Measurements from ENCODE around the gene OPN3. TPM values are rescaled to one million over a fixed set of nuclear protein-coding genes. Genes with fewer than 3 reads are reported as not detected.

The OPN3 gene
- total RNA-seq, 1 donor = 14.0 TPM

GRCh38 chr1:241638099-241638682 is 2.0 kb downstream of the OPN3 start:
- H3K4me1 ChIP-seq (ENCODE audit: insufficient read depth, low read length) = peaks cover 35% of the 10 kb centered on the region
- no peak overlapping the region for H3K4me3 ChIP-seq (ENCODE audit: low read length)
- no peaks in the 10 kb centered on the region for H3K27me3 ChIP-seq (ENCODE audit: insufficient read depth, low read length)
- no peaks in the 10 kb centered on the region for H3K9me3 ChIP-seq (ENCODE audit: low read depth, low read length)

DNA sequence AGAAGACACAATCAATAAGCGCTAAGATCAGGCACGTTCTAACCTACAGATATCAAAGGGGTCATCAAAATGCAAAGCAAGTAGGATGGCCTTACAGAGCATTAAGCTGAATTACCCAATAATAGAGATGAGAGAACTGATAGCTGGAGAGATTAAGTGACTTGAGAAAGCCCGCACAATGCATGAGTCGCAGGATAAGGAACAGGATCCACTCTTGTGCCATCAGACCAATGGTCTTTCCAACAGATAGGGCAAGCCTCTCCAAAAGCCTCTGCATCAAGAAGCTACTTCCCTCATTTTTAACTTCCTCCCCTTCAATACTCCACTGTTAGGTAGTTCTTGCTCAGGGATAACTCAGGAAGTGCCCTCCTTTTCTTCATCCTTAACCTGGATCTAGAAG is 2.6 kb downstream of the OPN3 start:
- Histone ChIP-seq H3K27me3 (ENCODE audit: insufficient read depth, low read length) (no peaks in the 10 kb centered on the region), H3K9me3 (ENCODE audit: low read depth, low read length) (no peaks in the 10 kb centered on the region), H3K4me1 (ENCODE audit: insufficient read depth, low read length) (peaks cover 35% of the 10 kb centered on the region), H3K4me3 (ENCODE audit: low read length) (no peak overlapping the region)

- Histone ChIP-seq H3K27me3 (ENCODE audit: insufficient read depth, low read length) (no peaks in the 10 kb centered on the region), H3K9me3 (ENCODE audit: low read depth, low read length) (no peaks in the 10 kb centered on the region), H3K4me3 (ENCODE audit: low read length) (no peak overlapping the region), H3K4me1 (ENCODE audit: insufficient read depth, low read length) (peaks cover 35% of the 10 kb centered on the region)
These were observed 3.1 kb downstream of the OPN3 start for GRCh38 chr1:241637046-241637590.

GRCh38 chr1:241636291-241636690 is 3.9 kb downstream of the OPN3 start:
- Histone ChIP-seq H3K4me3 (ENCODE audit: low read length) (no peak overlapping the region), H3K4me1 (ENCODE audit: insufficient read depth, low read length) (peaks cover 35% of the 10 kb centered on the region), H3K9me3 (ENCODE audit: low read depth, low read length) (no peaks in the 10 kb centered on the region), H3K27me3 (ENCODE audit: insufficient read depth, low read length) (no peaks in the 10 kb centered on the region)

- no peak overlapping the region for H3K4me3 ChIP-seq (ENCODE audit: low read length)
- no peaks in the 10 kb centered on the region for H3K27me3 ChIP-seq (ENCODE audit: insufficient read depth, low read length)
- peaks cover 28% of the 10 kb centered on the region for H3K4me1 ChIP-seq (ENCODE audit: insufficient read depth, low read length)
- no peaks in the 10 kb centered on the region for H3K9me3 ChIP-seq (ENCODE audit: low read depth, low read length)
These were observed 4.5 kb downstream of the OPN3 start for GRCh38 chr1:241635556-241636152.

GRCh38 chr1:241632987-241633386 is 7.2 kb downstream of the OPN3 start:
- Histone ChIP-seq H3K9me3 (ENCODE audit: low read depth, low read length) (no peaks in the 10 kb centered on the region), H3K4me1 (ENCODE audit: insufficient read depth, low read length) (peaks cover 17% of the 10 kb centered on the region), H3K4me3 (ENCODE audit: low read length) (no peak overlapping the region), H3K27me3 (ENCODE audit: insufficient read depth, low read length) (no peaks in the 10 kb centered on the region)

DNA sequence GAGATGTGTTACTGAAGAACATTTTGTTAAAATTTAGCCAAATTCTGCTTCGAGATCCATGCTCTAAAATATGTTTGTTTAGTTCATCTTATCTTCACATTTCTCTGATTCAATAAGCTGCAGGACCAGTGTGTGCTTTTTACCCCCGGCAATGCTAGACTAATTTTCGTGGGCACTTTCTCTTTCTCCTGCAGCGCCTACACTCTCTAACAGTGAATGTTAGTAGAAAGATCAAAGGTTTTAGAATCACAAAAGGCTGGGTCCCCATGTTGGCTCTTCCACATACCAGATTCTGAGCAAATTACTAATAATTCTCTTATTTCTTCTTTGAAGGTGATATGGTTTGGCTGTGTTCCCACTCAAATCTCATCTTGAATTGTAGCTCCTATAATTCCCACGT is 8.5 kb downstream of the OPN3 start:
- Histone ChIP-seq H3K27me3 (ENCODE audit: insufficient read depth, low read length) (no peaks in the 10 kb centered on the region), H3K4me3 (ENCODE audit: low read length) (no peak overlapping the region), H3K9me3 (ENCODE audit: low read depth, low read length) (no peaks in the 10 kb centered on the region), H3K4me1 (ENCODE audit: insufficient read depth, low read length) (peaks cover 8% of the 10 kb centered on the region)

GRCh38 chr1:241630899-241631298 is 9.3 kb downstream of the OPN3 start:
- Histone ChIP-seq H3K27me3 (ENCODE audit: insufficient read depth, low read length) (no peaks in the 10 kb centered on the region), H3K4me1 (ENCODE audit: insufficient read depth, low read length) (peaks cover 8% of the 10 kb centered on the region), H3K4me3 (ENCODE audit: low read length) (no peak overlapping the region), H3K9me3 (ENCODE audit: low read depth, low read length) (no peaks in the 10 kb centered on the region)

DNA sequence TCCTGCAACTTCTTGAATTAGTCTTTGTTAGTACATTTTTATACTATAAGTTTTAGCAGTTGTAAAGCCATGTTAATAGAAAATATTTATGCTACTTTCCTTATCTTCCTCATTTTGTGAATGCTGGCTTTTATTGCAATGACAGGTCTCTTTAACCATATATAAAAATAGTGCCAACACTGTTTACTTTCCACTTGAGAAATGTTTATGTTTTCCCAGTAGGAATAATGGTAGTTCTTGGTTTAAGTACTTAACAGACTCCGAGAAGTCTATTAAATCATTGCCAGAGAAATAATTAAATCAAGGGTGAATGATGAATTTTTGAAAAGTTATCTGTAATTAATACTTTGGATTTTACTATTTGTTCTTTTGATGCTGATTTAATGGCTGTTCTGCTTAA is 9.7 kb downstream of the OPN3 start:
- no peaks in the 10 kb centered on the region for H3K9me3 ChIP-seq (ENCODE audit: low read depth, low read length)
- no peaks in the 10 kb centered on the region for H3K27me3 ChIP-seq (ENCODE audit: insufficient read depth, low read length)
- peaks cover 8% of the 10 kb centered on the region for H3K4me1 ChIP-seq (ENCODE audit: insufficient read depth, low read length)
- H3K4me3 ChIP-seq (ENCODE audit: low read length) = no peak overlapping the region

GRCh38 chr1:241630005-241630404 is 10.2 kb downstream of the OPN3 start:
- H3K9me3 ChIP-seq (ENCODE audit: low read depth, low read length) = no peaks in the 10 kb centered on the region
- H3K4me1 ChIP-seq (ENCODE audit: insufficient read depth, low read length) = peaks cover 8% of the 10 kb centered on the region
- H3K27me3 ChIP-seq (ENCODE audit: insufficient read depth, low read length) = no peaks in the 10 kb centered on the region
- no peak overlapping the region for H3K4me3 ChIP-seq (ENCODE audit: low read length)

- H3K4me3 ChIP-seq (ENCODE audit: low read length) = peak overlapping the region; percentile 4
- H3K9me3 ChIP-seq (ENCODE audit: low read depth, low read length) = no peaks in the 10 kb centered on the region
- H3K4me1 ChIP-seq (ENCODE audit: insufficient read depth, low read length) = peaks cover 8% of the 10 kb centered on the region
- H3K27me3 ChIP-seq (ENCODE audit: insufficient read depth, low read length) = no peaks in the 10 kb centered on the region
These were observed 12.5 kb downstream of the OPN3 start for GRCh38 chr1:241627453-241628259.

DNA sequence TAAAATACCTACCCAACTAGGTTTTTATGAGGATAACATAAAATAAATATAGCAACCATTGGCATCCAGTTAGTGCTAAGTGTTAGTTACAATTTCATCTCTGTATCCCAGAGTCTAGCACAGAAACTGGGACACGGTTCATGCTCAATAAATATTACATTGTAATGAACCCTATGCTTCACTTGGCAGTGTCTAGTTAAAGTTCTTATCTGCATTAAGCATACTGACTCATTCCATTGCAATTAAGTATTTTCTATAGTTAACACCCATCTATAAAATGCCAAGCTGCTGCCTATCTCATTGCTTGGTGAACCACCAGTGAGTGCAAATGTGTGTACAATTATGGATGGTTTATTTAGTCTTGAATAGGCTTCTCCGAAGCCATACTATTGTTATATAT is 15.2 kb downstream of the OPN3 start:
- Histone ChIP-seq H3K27me3 (ENCODE audit: insufficient read depth, low read length) (no peaks in the 10 kb centered on the region), H3K9me3 (ENCODE audit: low read depth, low read length) (no peaks in the 10 kb centered on the region), H3K4me3 (ENCODE audit: low read length) (no peak overlapping the region), H3K4me1 (ENCODE audit: insufficient read depth, low read length) (peaks cover 8% of the 10 kb centered on the region)

DNA sequence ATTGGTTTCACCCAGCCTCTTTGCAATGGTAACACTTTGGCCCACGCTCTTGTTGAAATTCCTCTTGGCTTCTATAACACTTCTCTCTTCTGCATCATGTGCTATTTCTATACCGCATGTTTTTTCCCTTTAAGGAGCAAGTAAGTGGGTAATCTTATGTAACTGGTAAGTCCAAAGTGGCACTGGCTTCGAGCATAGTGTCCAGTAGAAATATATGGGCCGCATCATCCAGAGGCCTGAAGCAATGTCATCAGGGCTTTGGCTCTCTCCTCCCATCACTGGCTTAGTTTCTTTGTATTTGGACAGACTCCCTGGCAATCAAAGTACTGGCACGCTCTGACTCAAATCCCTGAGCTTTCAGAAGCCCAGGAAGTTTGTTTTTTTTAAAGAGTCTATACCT is 17.5 kb downstream of the OPN3 start:
- Histone ChIP-seq H3K9me3 (ENCODE audit: low read depth, low read length) (no peaks in the 10 kb centered on the region), H3K27me3 (ENCODE audit: insufficient read depth, low read length) (no peaks in the 10 kb centered on the region), H3K4me3 (ENCODE audit: low read length) (no peak overlapping the region), H3K4me1 (ENCODE audit: insufficient read depth, low read length) (peaks cover under 1% of the 10 kb centered on the region)

DNA sequence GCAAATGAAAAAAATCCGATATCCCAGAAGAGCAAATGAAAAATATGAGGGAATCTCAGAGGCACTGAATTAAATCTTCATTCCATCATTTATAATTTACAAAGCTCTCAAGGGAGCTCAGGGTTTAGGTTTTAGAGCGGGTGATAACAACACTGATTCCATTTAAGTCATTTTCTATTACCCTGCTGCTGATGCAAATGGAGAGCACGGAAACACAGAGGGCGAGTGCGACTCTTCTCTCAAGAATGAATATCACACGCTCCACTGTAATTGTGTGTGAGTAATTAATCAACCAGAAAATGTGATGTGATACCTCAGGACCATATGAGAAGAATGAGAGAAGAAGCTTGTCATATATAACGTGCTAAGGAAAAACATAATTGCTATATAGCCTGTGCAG is 22.7 kb downstream of the OPN3 start:
- Histone ChIP-seq H3K4me1 (ENCODE audit: insufficient read depth, low read length) (no peaks in the 10 kb centered on the region), H3K4me3 (ENCODE audit: low read length) (no peak overlapping the region), H3K27me3 (ENCODE audit: insufficient read depth, low read length) (no peaks in the 10 kb centered on the region), H3K9me3 (ENCODE audit: low read depth, low read length) (no peaks in the 10 kb centered on the region)
